ENCODE measurements around the gene CRHR1.

Gene CRHR1

GRCh38 chr17:45790296-45790922 is 6.3 kb downstream of the CRHR1 start:
- DNase-seq: no peak

DNA sequence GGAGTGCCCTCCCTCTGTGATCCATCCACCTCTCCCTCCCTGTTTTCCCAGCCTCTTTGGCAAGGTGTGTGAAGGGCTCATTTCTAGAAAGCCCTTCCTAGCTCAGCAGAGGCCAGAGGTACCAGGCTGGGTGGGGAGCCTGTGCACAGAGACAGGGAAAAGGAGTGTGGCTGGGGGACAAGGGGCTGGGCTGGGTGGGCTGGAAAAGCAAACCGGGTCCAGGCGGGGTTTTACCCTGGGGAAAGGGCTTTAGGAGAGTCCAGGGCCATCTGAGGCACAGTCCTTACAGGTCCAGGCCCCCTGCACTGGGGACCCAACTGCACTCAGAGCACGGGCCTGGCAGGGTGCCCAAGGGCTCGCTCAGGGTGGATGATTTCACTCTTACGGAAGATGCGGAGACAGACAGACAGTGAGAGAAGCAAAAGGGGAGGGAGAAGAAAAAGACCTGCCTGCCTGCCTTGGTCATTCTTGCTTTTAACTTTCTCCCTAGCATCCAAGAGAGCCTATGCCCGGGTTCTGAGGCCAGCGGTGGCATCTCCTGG is 7.0 kb downstream of the CRHR1 start:
- no peak for DNase-seq

DNA sequence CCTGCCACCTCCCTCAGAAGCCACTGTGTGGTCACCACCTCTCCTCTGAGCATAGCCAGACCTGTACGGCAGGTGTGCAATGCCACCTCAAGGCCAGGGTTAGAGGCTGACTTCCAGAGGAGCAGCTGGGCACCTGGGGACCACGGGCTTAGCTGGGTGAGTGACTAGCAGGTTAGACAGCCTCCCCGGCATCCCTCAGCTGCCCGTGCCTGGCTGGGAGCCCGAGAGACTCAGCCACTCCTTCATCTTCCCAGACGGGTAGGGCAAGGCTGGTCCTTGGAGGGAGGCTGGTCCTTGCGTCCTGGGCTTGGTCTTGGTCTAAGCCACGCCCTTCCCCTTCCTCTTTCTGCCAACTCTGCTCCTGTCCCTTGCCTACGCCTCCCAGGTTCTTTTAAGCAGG is 7.8 kb downstream of the CRHR1 start:
- peak; percentile 74 for DNase-seq

GRCh38 chr17:45792437-45792836 is 8.3 kb downstream of the CRHR1 start:
- no peak for DNase-seq

- DNase-seq: no peak
Observed at GRCh38 chr17:45792995-45793755, 9.1 kb downstream of the CRHR1 start.

DNA sequence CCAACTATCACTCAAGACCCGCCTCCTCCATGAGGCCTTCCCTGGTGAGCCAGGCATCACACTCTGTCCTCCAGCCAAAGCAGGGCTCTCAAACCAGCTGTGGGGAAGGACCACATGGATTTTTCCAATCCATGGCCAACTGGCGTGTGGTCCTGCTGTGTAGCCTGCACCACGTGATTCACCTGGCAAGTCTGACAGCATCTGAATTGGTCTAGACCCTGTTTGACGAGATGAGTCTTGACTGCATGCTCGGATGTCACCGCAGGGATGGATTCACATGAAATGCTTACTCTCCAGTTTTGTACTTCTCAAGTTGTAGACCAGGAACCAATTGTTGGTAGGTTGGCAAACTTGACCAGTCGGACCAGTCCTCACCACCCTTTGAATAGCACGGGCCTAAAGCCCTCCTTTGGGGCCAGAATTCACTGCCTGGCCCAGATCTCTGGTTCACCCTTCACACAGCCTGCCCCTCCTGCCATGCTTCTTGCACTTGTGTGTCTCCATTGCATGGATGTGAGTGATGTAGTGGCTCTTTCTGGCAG is 9.9 kb downstream of the CRHR1 start:
- no peak for DNase-seq

DNA sequence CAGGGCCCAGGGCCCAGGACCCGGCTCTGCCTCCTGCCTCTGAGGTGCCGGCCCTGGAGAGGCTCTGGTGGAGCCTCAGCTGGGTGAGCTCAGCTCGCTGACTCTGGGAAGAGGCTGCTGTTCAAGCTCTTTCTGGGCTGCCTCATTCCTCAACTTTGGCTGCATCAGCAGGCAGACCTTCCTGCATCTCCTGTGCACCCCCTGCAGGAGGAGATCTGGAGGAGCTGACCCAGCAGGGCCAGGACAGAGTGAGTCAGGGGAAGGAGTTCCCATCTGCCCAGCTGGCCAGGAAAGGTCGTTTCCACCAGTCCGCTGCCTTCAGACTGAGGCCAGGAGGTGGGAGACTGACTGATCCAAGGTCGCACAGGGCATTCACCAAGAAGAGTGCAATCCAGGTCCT is 10.7 kb downstream of the CRHR1 start:
- no peak for DNase-seq

- no peak for DNase-seq
Observed at GRCh38 chr17:45800816-45801215, 16.7 kb downstream of the CRHR1 start.

DNA sequence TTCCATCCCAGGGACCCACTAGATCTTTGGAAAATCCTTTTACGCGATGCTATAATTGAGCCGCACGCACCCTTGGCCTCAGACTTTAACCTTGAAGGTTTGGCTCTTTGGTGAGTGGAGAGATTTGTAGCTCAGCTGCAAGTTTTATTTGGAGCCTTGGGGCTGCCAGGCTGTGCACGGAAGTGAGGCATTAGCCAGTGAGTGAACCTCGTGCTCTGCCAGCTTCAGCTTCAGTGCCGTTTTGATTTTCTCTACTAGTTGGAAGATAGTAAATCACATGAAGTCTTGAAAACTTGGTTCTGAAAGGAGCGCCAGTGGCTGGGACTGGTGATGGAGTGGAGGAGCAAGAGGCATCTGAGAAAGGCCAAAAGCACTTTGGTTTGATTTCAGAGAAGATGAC is 17.3 kb downstream of the CRHR1 start:
- DNase-seq: no peak

DNA sequence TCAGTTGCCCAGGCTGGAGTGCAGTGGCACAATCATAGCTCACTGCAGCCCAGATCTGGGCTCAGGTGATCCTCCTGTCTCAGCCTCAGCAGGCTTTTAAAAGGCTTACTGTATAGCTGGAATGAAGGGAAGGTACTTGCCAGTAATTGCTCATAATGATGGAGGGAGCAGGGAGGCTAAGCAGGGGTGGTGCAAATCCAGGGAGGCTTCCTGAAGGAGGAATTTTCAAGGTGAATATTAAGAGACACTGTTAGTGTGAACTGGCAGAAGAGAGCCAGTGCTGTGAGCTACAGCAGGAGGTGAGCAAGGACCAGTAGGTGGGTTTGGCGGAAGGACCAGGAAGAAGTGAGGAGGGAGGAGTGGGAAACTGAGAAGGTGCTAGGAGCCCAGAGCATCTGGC is 24.7 kb downstream of the CRHR1 start:
- no peak for DNase-seq

DNA sequence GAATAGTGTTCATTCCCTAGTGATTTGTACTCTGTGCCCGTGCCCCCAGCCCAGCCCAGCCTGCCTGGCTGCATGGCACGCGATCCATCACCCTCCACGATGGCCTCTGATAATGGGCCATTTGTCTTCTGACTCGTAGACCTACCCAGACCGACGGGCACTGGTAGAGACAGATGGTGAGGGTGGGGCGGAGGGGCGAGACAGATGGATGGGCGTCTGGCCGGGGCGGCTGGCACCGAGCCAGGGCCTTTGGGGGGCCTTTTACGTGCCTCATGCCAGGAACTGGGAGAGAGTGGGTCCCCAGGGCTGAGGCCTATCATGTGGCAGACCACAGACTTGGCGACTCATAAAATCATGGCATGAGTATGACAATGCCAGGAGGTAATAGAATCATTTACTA is 25.4 kb downstream of the CRHR1 start:
- no peak for DNase-seq

- no peak for DNase-seq
Observed at GRCh38 chr17:45812102-45812501, 28.0 kb downstream of the CRHR1 start.

DNA sequence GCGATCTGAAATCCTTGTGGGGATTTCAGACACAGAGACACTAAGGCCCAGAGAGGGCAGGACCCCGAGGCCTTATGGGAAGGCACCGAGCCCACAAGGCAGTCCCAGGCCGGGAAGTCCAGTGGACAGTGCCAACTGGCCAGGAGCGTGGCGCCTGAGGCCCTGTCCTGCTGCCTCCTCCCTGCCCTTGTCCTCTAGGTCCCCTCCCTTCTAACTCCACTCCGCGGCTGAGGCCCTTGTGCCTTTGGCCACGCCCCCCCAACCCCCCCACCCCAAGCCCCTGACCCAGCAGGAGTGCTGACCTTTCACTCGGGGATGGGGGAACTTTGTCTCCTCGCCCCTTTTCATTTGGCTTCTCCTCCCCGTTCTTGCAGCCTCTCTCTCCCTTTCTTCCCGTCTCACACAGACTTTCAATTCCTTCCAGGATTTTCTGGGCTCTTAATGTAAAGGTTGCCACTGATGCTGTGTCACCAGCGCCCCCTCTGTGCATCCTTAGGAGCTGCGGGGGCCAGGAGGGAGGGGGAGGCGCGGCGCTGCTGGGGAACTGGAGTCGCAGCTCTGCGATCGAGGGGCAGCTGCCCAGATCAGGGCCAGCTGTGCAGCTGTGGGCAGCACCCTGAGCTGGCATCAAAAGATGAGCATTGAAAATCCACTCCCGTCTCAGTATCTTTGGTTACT is 29.1 kb downstream of the CRHR1 start:
- DNase-seq: no peak

DNA sequence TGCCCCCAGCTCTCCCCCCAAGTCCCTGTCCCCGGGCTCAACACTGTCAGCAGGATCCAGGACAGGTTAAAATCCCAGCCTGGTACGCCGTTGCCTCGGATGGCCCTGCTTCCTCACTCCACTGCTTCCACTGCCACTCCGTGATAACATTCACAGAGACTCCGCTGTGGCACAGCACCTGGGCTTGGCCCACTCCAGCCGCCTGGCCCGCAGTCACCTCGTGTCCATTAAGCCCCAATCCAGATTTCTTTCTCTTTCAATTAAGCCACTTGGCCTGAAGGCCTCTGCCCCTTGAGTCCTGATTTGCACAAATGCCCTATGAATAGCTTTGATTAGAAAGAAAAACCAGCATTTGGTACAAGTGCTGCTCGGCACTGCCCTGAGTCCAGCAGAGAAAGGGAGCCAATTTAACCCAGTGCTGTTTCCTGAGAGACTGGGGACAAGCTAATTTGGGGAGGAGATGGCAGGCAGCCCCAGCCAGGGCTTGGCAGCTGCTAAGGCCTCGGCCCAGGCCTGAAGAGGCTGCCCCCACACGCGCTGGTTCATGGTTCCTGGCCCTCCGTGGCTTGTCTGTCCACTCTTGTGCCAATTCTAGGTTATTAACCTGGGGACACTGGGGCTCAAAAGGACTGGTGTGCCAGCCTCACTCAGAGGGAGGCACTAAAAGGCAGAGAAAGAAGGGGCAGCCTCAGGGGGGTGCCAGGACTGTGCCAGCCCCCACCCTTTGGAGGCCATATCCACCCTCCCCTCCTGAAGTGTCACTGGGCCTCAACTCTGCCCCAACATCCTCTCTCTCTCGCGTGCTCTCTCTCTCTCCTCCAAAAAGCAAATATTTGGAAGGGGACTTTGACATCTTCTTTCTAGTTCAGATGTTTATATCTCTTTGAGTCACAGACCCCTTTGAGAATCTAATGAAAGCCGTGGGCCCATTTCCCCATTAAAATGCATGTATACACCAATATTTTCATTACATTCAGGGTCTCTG is 30.8 kb downstream of the CRHR1 start:
- no peak for DNase-seq

- DNase-seq: no peak
Observed at GRCh38 chr17:45815752-45816151, 31.6 kb downstream of the CRHR1 start.

GRCh38 chr17:45818041-45818440 is 33.9 kb downstream of the CRHR1 start:
- no peak for DNase-seq

- DNase-seq: no peak
Observed at GRCh38 chr17:45818699-45819098, 34.6 kb downstream of the CRHR1 start.

DNA sequence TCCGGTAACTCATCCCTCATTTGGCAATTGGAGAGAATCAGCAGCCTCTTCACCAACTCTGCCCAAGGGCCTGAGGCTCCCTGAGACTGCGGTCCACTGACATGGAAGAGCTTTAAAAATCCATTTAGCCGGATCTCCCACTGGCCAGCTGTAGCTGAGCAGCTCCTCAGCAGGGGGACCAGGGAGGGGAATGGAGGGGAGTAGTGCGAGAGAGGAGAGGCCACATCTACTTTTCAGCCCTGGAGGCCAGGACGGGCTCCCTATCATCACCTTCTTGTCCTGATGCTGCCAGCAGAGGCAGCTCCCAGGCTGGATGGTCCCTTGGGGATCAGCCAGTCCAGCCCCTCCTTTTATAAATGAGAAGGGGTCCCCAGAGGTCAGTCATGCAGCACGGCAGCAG is 35.5 kb downstream of the CRHR1 start:
- no peak for DNase-seq

GRCh38 chr17:45820052-45820780 is 36.1 kb downstream of the CRHR1 start:
- no peak for DNase-seq

DNA sequence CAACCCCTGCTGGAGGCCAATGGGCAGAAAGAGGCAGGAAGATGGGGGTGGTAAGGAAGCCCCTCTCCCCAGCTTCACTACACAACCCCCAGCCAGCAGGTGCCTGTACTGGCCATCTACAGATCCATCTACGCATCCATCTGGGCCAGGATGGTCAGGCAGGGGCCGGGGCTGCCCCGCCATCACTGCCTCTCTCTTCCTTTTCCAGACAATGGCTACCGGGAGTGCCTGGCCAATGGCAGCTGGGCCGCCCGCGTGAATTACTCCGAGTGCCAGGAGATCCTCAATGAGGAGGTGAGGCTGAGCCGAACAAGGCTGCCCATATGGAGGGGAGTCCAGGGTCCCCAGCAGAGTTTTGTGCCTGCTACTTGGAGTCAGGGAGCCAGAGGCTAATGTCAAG is 37.0 kb downstream of the CRHR1 start:
- DNase-seq: no peak

DNA sequence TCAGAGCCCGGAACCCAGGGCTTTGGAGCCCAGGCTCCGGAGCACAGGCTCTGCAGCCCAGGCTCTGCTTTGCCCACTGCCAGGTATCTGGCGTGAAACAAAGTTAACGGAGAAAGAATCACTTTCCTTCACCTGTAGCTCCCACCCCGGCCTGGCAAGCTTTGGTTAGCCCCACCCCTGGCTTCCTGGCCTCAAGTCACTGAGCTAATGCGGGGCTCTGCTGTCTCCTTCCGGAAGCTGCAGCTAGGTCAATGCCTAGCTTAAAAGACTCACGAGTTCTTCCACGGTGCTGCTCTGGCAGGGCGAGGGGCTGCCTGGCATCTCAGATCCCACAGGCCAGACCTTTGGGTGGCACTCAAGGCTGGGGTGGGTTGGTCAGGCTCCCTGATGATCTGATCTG is 39.5 kb downstream of the CRHR1 start:
- no peak for DNase-seq

DNA sequence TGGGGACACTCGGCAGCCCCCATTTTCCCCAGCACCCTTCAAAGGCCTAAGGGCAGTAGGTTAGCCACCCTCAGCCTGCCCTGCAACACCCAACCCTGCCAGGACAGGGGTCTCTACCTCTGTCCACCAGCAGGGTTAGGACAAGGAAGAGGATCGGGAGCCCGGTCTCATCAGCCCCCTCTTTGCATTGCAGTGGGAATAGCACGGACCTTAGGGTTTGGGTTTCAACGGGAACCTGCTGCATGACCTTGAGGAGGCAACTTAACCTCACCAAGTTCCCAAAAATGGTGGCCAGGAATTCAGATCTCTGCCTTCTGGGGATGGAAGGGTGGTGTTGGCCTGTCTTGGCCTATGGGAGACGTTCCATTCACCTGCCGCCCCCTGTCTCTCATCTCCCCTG is 40.4 kb downstream of the CRHR1 start:
- no peak for DNase-seq
